Kidney (tissue), 14 donors: ENCODE results near the gene RNF41. TPM values are rescaled to one million over a fixed set of nuclear protein-coding genes. Genes with fewer than 3 reads are reported as not detected.
"Not testable (repeated sequence)": the region's sequence is repeated elsewhere in the genome, so short reads cannot be mapped to it uniquely, and the experiment has no call there.

ENCODE experiments used
- DNase-seq, 5 donors: peaks; one replicate each; pipeline ENCODE4 v3.0.0-alpha.2; 2013 to 2020
- FAIRE-seq: peaks from 2 replicates; lab custom pipeline; 2012; peaks lifted over from hg19 to GRCh38; lab: Jason Lieb, UNC
- H3K27ac ChIP-seq, 2 donors: one replicate each; pipeline ENCODE4 v1.7.0; 2013; ENCODE audit warnings: low read depth in 2 of 2, low read length in 2 of 2, inconsistent platforms in 1 of 2
- H3K27me3 ChIP-seq: one replicate; pipeline ENCODE4 v1.7.1; 2013; ENCODE audit warnings: low read length, inconsistent platforms; ENCODE audit not compliant: control insufficient read depth, insufficient read depth
- H3K36me3 ChIP-seq, 3 donors: one replicate each; pipeline versions ENCODE4 v1.7.0 to v1.7.1; 2013; ENCODE audit warnings: low read length in 3 of 3, control low read depth in 1 of 3, inconsistent platforms in 1 of 3; ENCODE audit not compliant: insufficient read depth in 3 of 3, control insufficient read depth in 2 of 3
- H3K4me1 ChIP-seq, 3 donors: one replicate each; pipeline versions ENCODE4 v1.7.0 to v1.7.1; 2013; ENCODE audit warnings: low read length in 3 of 3, inconsistent platforms in 1 of 3, low read depth in 1 of 3; ENCODE audit not compliant: control insufficient read depth in 2 of 3, insufficient read depth in 2 of 3
- H3K4me3 ChIP-seq, 3 donors: one replicate each; pipeline versions ENCODE4 v1.7.0 to v1.8.1; 2013; ENCODE audit warnings: low read length in 3 of 3, control low read depth in 1 of 3, inconsistent platforms in 1 of 3
- H3K9ac ChIP-seq, 3 donors: one replicate each; pipeline versions ENCODE4 v1.7.0 to v1.7.1; 2013; ENCODE audit warnings: low read length in 3 of 3, control low read depth in 1 of 3, inconsistent platforms in 1 of 3
- H3K9me3 ChIP-seq, 3 donors: one replicate each; pipeline versions ENCODE4 v1.7.0 to v1.7.1; 2013; ENCODE audit warnings: low read length in 3 of 3, control low read depth in 1 of 3, inconsistent platforms in 1 of 3; ENCODE audit not compliant: control insufficient read depth in 2 of 3, insufficient read depth in 1 of 3
- CTCF ChIP-seq: IDR thresholded peaks from 3 replicates; pipeline ENCODE4 v1.5.1; 2012; ENCODE audit warnings: mild to moderate bottlenecking, moderate library complexity, borderline replicate concordance; ENCODE audit not compliant: insufficient read depth; ENCODE audit errors: extremely low read depth
- intact Hi-C: fragments of 100-400 bp; cut with DNase I; formaldehyde crosslinking; loops from one replicate; pipeline ENCODE4 v1.11.1; 2022
- polyA plus RNA-seq: library from polyadenylated mRNA; stranded (reverse); fragments of 350-450 nt; fragmentation: Illumina TruSeq; extraction: RNeasy Lipid Tissue Mini Kit (QIAGEN cat#74804); gene quantifications from one replicate; pipeline ENCODE4 v1.2.3, GENCODE V29; 2014; ENCODE audit warnings: low read depth, low replicate concordance; ENCODE audit not compliant: insufficient read depth
- total RNA-seq: library from RNA; stranded (reverse); fragmentation: NEBNext Ultra II Directional; extraction: Animal tissue kit (Norgen Biotek cat#: 25700); gene quantifications from one replicate; pipeline ENCODE4 v1.2.1, GENCODE V29; 2021
- donor health status: control.
- donor health status: control.
- donor health status: control.
- donor health status: control.
- donor health status: control.
- donor health status: DM: yes; HTN: yes; CAD: no.
- donor health status: Normal renal cell carcinoma (clear cell type).

Gene RNF41
- total and polyA plus RNA-seq, 2 donors from 2014 or later, result 17.6 to 45.5 TPM

GRCh38 chr12:56202366-56202765, 19.4 kb downstream of the RNF41 start:
- FAIRE-seq (no peak), DNase-seq (no peak)
- intact Hi-C loops, result no loop called here
- Histone ChIP-seq H3K9ac (no peak overlapping the region), H3K27ac (no peak overlapping the region), H3K4me3 (no peak overlapping the region), H3K9me3 (no peaks in the 10 kb centered on the region), H3K27me3 (no peaks in the 10 kb centered on the region), H3K36me3 (peaks cover 4 to 26% (median 15%) of the 10 kb centered on the region in 3 donors), H3K4me1 (no peaks in the 10 kb centered on the region)
- no peak for TF ChIP-seq CTCF

DNA sequence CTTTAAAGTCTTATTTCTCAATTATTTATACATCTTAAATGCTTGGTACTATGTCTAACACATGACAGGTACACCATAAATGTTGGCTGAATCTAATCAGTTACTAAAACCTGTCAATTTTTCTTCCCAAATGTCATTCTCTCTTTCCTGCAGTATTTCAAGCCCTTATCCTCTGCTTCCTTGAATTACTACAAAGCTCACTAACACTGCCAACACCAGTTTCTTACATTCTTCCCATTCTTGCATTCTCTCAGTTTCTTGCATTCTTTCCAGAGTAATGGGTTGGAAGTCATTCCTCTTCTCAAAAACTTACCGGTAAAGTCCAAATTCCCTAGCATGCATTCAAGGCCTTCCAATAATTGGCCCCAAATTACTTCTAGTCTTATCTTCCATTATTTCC, 22.9 kb downstream of the RNF41 start:
- FAIRE-seq (no peak), DNase-seq (no peak)
- Histone ChIP-seq H3K4me1 (no peaks in the 10 kb centered on the region), H3K27me3 (no peaks in the 10 kb centered on the region), H3K36me3 (no peaks in the 10 kb centered on the region), H3K9me3 (no peaks in the 10 kb centered on the region), H3K27ac (no peak overlapping the region), H3K4me3 (no peak overlapping the region), H3K9ac (no peak overlapping the region)
- intact Hi-C loops, result no loop called here
- no peak for TF ChIP-seq CTCF

DNA sequence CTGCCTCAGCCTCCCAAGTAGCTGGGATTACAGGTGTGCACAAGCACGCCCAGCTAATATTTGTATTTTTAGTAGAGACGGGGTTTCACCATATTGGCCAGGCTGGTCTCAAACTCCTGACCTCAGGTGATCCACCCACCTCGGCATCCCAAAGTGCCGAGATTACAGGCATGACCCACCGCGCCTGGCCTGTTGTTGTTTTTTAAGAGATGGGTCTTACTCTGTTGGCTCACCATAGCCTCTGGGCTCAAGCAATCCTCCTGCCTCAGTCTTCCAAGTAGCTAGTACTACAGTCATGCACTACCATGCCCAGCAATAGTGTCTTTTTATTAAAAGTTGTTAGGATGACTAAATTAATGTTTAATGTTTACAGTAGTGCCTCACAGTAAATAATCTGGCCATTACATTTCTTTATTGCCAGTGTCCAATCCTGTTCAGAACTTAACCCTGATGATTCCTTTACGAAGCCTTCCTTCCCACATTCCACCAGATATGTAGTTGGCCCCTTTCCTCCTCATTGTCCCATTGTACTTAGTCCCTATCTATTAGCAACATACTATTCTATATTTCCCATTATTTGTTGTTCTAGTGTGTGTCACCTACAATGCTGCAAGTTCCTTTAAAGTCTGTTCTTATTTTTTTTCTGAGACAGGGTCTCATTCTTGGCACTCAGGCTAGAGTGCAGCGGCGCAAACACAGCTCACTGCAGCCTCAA, 23.6 kb downstream of the RNF41 start:
- Histone ChIP-seq H3K36me3 (no peaks in the 10 kb centered on the region), H3K4me3 (no peak overlapping the region), H3K9me3 (no peaks in the 10 kb centered on the region), H3K27ac (no peak overlapping the region), H3K9ac (no peak overlapping the region), H3K4me1 (no peaks in the 10 kb centered on the region), H3K27me3 (no peaks in the 10 kb centered on the region)
- intact Hi-C loops, result no loop called here
- no peak for TF ChIP-seq CTCF
- FAIRE-seq (no peak), DNase-seq (no peak)

DNA sequence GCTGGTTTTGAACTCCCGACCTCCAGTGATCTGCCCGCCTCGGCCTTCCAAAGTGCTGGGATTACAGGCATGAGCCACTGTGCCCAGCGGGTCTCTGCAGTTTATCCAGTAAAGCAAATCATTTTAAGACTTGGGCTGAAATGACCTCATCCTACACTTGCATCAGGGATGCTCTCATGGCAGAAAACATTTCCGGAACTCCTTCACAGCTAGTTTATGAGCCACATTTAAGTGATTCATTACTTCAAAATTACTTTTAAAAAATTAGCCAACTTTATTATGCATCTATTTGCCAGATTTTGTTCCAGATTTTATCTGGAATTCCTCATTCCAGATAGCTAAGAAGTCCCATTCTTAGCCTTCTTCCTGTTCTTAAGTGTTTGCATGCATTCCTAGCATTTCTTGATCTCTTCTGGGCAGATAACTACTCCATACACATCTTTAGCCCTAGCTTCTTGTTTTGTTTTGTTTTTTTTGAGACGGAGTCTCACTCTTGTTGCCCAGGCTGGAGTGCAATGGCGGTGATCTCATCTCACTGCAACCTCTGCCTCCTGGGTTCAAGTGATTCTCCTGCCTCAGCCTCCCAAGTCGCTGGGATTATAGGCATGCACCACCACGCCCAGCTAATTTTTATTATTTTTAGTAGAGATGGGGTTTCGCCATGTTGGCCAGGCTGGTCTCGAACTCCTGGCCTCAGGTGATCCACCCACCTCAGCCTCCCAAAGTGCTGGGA, 24.7 kb downstream of the RNF41 start:
- H3K36me3 ChIP-seq, intact Hi-C loops, H3K9ac ChIP-seq, H3K4me1 ChIP-seq, H3K9me3 ChIP-seq, FAIRE-seq, H3K27me3 ChIP-seq, H3K27ac ChIP-seq, H3K4me3 ChIP-seq: not testable (repeated sequence)
- DNase-seq, result peak in 2 of 5 donors; percentile 29 to 65
